ENCODE data around the gene RFC5. TPM values are rescaled to one million over a fixed set of nuclear protein-coding genes. Genes with fewer than 3 reads are reported as not detected.

The RFC5 gene
- total and polyA plus RNA-seq, 2 of the 8 experiments (the other 6 are each of a cell fraction or from before 2014, with no cell fraction given) = 34.4 to 40.6 TPM

DNA sequence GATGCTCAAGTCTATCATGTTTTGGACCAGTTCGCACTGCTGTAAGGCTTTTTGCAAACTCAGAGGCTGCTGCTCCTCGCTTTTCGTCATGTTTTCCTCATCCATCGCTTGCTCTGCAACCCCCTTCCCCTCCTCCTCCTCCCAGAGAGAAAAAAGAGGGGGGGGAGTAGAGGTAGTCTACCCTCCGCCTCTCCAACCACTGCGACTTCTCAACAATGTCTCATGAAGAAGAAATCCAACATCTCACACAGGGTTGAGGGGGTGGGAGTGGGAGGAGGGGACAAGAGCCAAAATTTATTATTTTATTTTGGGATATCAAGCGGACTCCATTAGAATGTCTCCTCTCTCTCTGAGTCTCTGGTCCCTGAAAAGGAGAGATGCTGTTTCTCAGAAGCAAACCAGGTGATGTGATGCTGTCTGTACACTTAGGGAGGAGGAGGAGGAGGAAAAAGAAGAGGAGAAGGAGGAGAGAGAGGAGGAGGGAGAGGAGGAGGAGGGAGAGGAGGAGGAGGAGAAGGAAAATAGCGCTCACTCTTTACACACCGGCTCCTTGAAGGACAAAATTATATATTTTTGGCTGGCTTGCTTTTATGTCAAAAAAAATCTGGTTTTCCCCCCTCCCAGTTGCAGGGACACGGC, 48.2 kb upstream of the RFC5 start:
- Histone ChIP-seq H3K18ac (ENCODE audit: extremely low read depth, low read length) (peak overlapping the region; percentile 81; the same call in 1 of the 2 replicates), H2AK5ac (ENCODE audit: low read depth, low read length) (no peak overlapping the region), H3K9ac (replicated peaks in 1 of 4; ENCODE audit: extremely low read depth in 1 of 4, low read depth in 3 of 4, low read length in 3 of 4) (peak overlapping the region in 2 of 4 experiments; percentile 58 to 63; a peak in 4 of 7 replicates), H3K4me2 (ENCODE audit: insufficient read depth in 1 of 2, low read depth in 2 of 2, low read length in 2 of 2) (peak overlapping the region; percentile 82 to 100), H3K23ac (ENCODE audit: insufficient read length) (no peak overlapping the region), H2BK120ac (replicated peaks; ENCODE audit: low read depth, low read length) (no peak overlapping the region), H2BK12ac (ENCODE audit: low read depth, low read length) (no peak overlapping the region), H3K56ac (replicated peaks; ENCODE audit: insufficient read length, low read depth, low read length) (no peak overlapping the region), H3K79me2 (ENCODE audit: control insufficient read depth in 1 of 2, insufficient read depth in 2 of 2, low read length in 2 of 2) (no peaks in the 10 kb centered on the region), H2BK5ac (ENCODE audit: low read depth, low read length) (0 out of 2 replicates have a peak overlapping the region, but pooled peaks have one; percentile 81), H3K27ac (ENCODE audit: low read depth, low read length) (no peak overlapping the region), H3K4me3 (ENCODE audit: extremely low read depth in 1 of 4, insufficient read depth in 2 of 4, low read depth in 3 of 4, low read length in 4 of 4) (peak overlapping the region; percentile 60 to 91 (median 80)), H4K91ac (replicated peaks; ENCODE audit: insufficient read length, low read length) (peak overlapping the region; percentile 63), H3K79me1 (ENCODE audit: low read depth, low read length) (no peaks in the 10 kb centered on the region), H3K27me3 (replicated peaks in 1 of 4; ENCODE audit: control insufficient read depth in 3 of 4, extremely low read depth in 1 of 4, insufficient read depth in 3 of 4, low read length in 3 of 4) (peaks cover 0 to 7% (median 1%) of the 10 kb centered on the region in 4 experiments; a peak in 3 of 7 replicates), H4K8ac (ENCODE audit: extremely low read depth, insufficient read depth, low read length) (peak overlapping the region; percentile 64), H2AFZ (ENCODE audit: low read length) (peak overlapping the region; percentile 85; the same call in 1 of the 2 replicates), H3K14ac (ENCODE audit: insufficient read length) (no peak overlapping the region), H4K20me1 (replicated peaks in 1 of 2; ENCODE audit: control insufficient read depth in 1 of 2, insufficient read depth in 2 of 2, low read length in 2 of 2) (no peaks in the 10 kb centered on the region), H4K5ac (ENCODE audit: insufficient read length, low read depth, low read length) (peak overlapping the region; percentile 50), H3K4me1 (replicated peaks in 1 of 4; ENCODE audit: control insufficient read depth in 3 of 4, insufficient read depth in 4 of 4, low read length in 3 of 4) (peaks cover 2 to 4% (median 3%) of the 10 kb centered on the region in 4 experiments), H3K23me2 (ENCODE audit: low read depth, low read length) (peaks cover 21% of the 10 kb centered on the region), H2BK20ac (ENCODE audit: low read length) (no peak overlapping the region), H3K36me3 (ENCODE audit: control insufficient read depth in 2 of 4, insufficient read depth in 4 of 4, low read length in 3 of 4) (no peaks in the 10 kb centered on the region), H3K9me3 (ENCODE audit: insufficient read depth in 2 of 2, low read depth in 1 of 2, low read length in 1 of 2) (peaks cover 6 to 8% of the 10 kb centered on the region in 2 experiments; a peak in 2 of 4 replicates), H3K4ac (replicated peaks; ENCODE audit: insufficient read length, low read depth, low read length) (no peak overlapping the region), H2BK15ac (ENCODE audit: low read length) (no peak overlapping the region)
- FAIRE-seq = no peak
- CTCF ChIA-PET (ENCODE audit: partially characterized antibody) = interaction anchor here (1.6 kb wide), 1 partner anchor 111 kb away, joined by 5 read pairs; no protein-coding TSS in a partner anchor
- DNase-seq (ENCODE audit: low read depth in 1 of 2, low spot score in 2 of 2) = no peak
- WGBS, 2 experiments (ENCODE audit: extremely low coverage in 1 of 2, insufficient coverage in 1 of 2, insufficient read length in 1 of 2, insufficient replicate concordance in 2 of 2, low coverage in 1 of 2, low lambda C conversion rate in 2 of 2, missing lambda C conversion rate in 1 of 2) = 0% methylated on average over 5 of the region's 10 CpGs; no CpG with 5 or more reads in 1 of the 2 experiments
- POLR2A ChIA-PET (ENCODE audit: partially characterized antibody) = interaction anchor here (1.5 kb wide), 1 partner anchor 46 kb away, joined by 5 read pairs; no protein-coding TSS in a partner anchor
- TF ChIP-seq CTBP2 (IDR thresholded peaks at IDR 0.05; ENCODE audit: borderline replicate concordance, insufficient read depth, insufficient read length, low read length) = peak; percentile 27
- no peak for TF ChIP-seq CTCF (IDR thresholded peaks at IDR 0.05; ENCODE audit: control extremely low read depth in 1 of 3, insufficient read depth in 1 of 3, low read depth in 1 of 3, low read length in 3 of 3)
